ENCODE measurements around the gene DPYSL4. TPM values are rescaled to one million over a fixed set of nuclear protein-coding genes. Genes with fewer than 3 reads are reported as not detected.

DPYSL4 gene
- total and polyA plus RNA-seq, 2 experiments from 2014 or later, result 2.1 to 4.1 TPM

DNA sequence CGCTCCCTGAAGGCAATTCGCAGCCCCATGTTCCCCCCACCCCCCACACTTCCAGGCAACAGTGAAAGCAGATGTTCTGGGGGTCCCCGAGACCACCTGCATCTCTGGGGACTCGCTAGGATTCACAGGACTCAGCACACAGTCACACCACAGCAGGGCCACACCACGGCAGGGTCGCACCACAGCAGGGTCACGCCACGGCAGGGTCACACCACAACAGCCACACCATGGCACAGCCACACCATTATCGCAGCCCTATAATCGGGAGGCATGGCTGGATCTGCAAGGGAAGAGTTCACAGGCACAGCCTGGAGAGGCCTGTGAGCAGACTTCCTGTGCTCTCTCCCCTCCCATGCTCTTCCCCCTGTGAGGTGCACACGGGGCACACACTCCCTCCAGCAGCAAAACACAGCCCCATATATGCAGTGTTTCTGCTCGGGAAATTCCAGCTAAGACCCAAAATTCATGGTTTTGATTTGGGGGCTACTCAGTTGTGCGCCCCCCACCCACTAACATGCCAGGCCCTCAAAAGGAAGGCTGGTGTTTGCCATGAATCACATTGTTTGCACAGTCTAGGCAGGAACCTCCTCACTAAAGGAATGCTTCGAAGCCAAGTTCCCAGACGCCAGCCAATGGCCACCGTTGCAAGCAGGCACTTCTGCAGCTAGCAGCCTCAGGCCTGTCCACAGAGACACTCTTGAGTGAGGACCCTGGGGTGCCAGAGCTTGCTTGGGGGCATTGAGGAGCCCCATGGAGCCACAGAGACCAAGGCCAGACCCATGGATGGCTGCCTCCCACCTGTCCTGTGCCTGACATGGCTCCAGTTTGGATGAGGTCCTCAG is 7.0 kb upstream of the DPYSL4 start:
- Histone ChIP-seq H2AFZ (no peak overlapping the region), H3K36me3 (replicated peaks; ENCODE audit: insufficient read depth, low read depth) (no peaks in the 10 kb centered on the region), H3K4me1 (ENCODE audit: insufficient read depth) (no peaks in the 10 kb centered on the region), H3K79me2 (no peaks in the 10 kb centered on the region), H3K4me3 (no peak overlapping the region), H3K4me2 (no peak overlapping the region), H3K27ac (no peak overlapping the region), H3K27me3 (peaks cover 55% of the 10 kb centered on the region), H3K9me3 (ENCODE audit: low read depth) (no peaks in the 10 kb centered on the region), H4K20me1 (ENCODE audit: insufficient read depth, poor library complexity, severe bottlenecking) (no peaks in the 10 kb centered on the region), H3K9me2 (replicated peaks; ENCODE audit: insufficient read depth) (no peaks in the 10 kb centered on the region)
- 82% methylated on average over 15 of the region's 16 CpGs for WGBS (ENCODE audit: low lambda C conversion rate, missing lambda C conversion rate)
- TF ChIP-seq, protein P1, sequence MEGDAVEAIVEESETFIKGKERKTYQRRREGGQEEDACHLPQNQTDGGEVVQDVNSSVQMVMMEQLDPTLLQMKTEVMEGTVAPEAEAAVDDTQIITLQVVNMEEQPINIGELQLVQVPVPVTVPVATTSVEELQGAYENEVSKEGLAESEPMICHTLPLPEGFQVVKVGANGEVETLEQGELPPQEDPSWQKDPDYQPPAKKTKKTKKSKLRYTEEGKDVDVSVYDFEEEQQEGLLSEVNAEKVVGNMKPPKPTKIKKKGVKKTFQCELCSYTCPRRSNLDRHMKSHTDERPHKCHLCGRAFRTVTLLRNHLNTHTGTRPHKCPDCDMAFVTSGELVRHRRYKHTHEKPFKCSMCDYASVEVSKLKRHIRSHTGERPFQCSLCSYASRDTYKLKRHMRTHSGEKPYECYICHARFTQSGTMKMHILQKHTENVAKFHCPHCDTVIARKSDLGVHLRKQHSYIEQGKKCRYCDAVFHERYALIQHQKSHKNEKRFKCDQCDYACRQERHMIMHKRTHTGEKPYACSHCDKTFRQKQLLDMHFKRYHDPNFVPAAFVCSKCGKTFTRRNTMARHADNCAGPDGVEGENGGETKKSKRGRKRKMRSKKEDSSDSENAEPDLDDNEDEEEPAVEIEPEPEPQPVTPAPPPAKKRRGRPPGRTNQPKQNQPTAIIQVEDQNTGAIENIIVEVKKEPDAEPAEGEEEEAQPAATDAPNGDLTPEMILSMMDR (IDR thresholded peaks at IDR 0.05; ENCODE audit: poor library complexity), result no peak
- TF ChIP-seq EZH2phosphoT487 (IDR thresholded peaks at IDR 0.05; ENCODE audit: low read depth, severe bottlenecking, unreplicated experiment), result no peak
- TF ChIP-seq EZH2 (IDR thresholded peaks at IDR 0.05; ENCODE audit: borderline replicate concordance), result no peak
- no peak for DNase-seq (ENCODE audit: low spot score)

DNA sequence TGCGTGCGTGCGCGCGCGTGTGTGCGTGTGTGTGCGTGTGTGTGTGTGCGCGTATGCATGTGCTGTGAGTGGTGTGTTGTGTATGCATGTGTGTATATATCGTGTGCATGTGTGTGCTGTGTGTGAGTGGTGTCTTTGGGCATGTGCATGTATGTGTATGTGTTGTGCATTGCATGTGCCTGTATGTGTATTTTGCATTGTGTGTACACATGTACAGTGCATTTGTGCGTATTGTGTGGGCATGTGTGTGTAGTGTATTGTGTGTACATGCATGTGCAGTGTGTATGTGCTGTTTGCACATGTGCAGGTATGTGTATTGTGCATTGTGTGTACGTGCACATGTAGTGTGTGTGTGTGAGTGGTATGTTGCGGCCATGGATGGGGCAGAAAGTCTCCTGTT is 6.0 kb upstream of the DPYSL4 start:
- H2AFZ ChIP-seq, result no peak overlapping the region
- H3K79me2 ChIP-seq, result no peaks in the 10 kb centered on the region
- no peak for TF ChIP-seq EZH2 (IDR thresholded peaks at IDR 0.05; ENCODE audit: borderline replicate concordance)
- TF ChIP-seq, protein P1 (IDR thresholded peaks at IDR 0.05; ENCODE audit: poor library complexity), result no peak
- TF ChIP-seq EZH2phosphoT487 (IDR thresholded peaks at IDR 0.05; ENCODE audit: low read depth, severe bottlenecking, unreplicated experiment), result no peak
- H3K36me3 ChIP-seq (replicated peaks; ENCODE audit: insufficient read depth, low read depth), result no peaks in the 10 kb centered on the region
- no peak overlapping the region for H3K27ac ChIP-seq
- H4K20me1 ChIP-seq (ENCODE audit: insufficient read depth, poor library complexity, severe bottlenecking), result no peaks in the 10 kb centered on the region
- H3K4me1 ChIP-seq (ENCODE audit: insufficient read depth), result peaks cover 2% of the 10 kb centered on the region
- H3K27me3 ChIP-seq, result peaks cover 56% of the 10 kb centered on the region
- H3K9me3 ChIP-seq (ENCODE audit: low read depth), result no peaks in the 10 kb centered on the region
- 89% methylated on average over 13 of the region's 14 CpGs for WGBS (ENCODE audit: low lambda C conversion rate, missing lambda C conversion rate)
- no peak overlapping the region for H3K4me3 ChIP-seq
- no peak for DNase-seq (ENCODE audit: low spot score)
- no peaks in the 10 kb centered on the region for H3K9me2 ChIP-seq (replicated peaks; ENCODE audit: insufficient read depth)
- no peak overlapping the region for H3K4me2 ChIP-seq

DNA sequence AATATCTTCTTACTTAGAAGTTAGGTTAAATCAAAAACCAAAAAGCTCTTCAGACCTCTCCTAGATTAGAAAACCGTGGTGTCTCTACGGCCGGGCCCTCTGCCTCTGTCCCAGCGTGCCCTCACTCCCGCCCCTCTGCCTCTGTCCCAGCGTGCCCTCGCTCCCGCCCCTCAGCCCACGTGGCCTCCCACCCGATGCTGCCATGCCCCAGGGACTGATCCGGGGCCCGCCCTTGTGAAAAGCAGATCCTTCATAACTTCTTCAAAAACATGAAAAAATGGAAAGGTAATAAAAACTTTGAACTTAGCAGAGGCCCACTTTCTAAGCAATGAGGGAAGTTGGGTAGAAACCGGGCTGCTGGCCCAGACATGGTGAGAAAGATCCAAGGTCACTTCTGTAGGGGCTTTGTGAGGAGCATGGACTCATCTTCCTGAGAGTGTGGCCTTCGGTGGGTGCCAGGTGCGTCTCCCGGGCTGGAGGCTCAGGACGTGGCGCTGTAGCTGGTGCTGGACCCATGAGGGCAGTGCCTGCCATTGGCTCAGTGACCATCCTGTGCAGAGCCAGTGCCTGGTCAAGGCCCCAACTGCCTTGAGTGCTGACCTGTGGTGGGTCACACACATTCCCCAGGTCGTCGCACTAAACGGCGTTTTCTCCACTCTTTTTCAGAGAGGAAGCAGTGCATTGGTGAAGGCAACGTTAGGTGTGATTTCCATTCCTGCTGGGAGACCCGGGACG is 4.9 kb upstream of the DPYSL4 start:
- no peaks in the 10 kb centered on the region for H3K9me2 ChIP-seq (replicated peaks; ENCODE audit: insufficient read depth)
- H3K36me3 ChIP-seq (replicated peaks; ENCODE audit: insufficient read depth, low read depth), result no peaks in the 10 kb centered on the region
- no peaks in the 10 kb centered on the region for H3K79me2 ChIP-seq
- WGBS (ENCODE audit: low lambda C conversion rate, missing lambda C conversion rate), result 85% methylated on average over 24 of the region's 25 CpGs
- H3K4me2 ChIP-seq, result no peak overlapping the region
- no peaks in the 10 kb centered on the region for H4K20me1 ChIP-seq (ENCODE audit: insufficient read depth, poor library complexity, severe bottlenecking)
- no peak overlapping the region for H3K27ac ChIP-seq
- no peak overlapping the region for H2AFZ ChIP-seq
- peaks cover 10% of the 10 kb centered on the region for H3K4me1 ChIP-seq (ENCODE audit: insufficient read depth)
- H3K9me3 ChIP-seq (ENCODE audit: low read depth), result no peaks in the 10 kb centered on the region
- TF ChIP-seq, protein P1 (IDR thresholded peaks at IDR 0.05; ENCODE audit: poor library complexity), result no peak
- no peak for TF ChIP-seq EZH2phosphoT487 (IDR thresholded peaks at IDR 0.05; ENCODE audit: low read depth, severe bottlenecking, unreplicated experiment)
- no peak for TF ChIP-seq EZH2 (IDR thresholded peaks at IDR 0.05; ENCODE audit: borderline replicate concordance)
- H3K27me3 ChIP-seq, result peaks cover 55% of the 10 kb centered on the region
- no peak overlapping the region for H3K4me3 ChIP-seq
- DNase-seq (ENCODE audit: low spot score), result no peak

All from hepatocyte (in vitro differentiated cells).